NCI-H187 (cell line): ENCODE measurements around the gene ABCB10.
A peak's percentile ranks its signal among the peaks of the same experiment; 100 is the strongest.
"Not testable (repeated sequence)": the region's sequence is repeated elsewhere in the genome, so short reads cannot be mapped to it uniquely, and the experiment has no call there.

ENCODE experiments used
- DNase-seq, 2 experiments: peaks; one replicate each; lab custom pipeline; 2025; lab: John Stamatoyannopoulos, UW

Gene ABCB10

GRCh38 chr1:229536982-229537381, 21.5 kb downstream of the ABCB10 start:
- no peak for DNase-seq

- DNase-seq = no peak
Measured at GRCh38 chr1:229535230-229535629, 23.3 kb downstream of the ABCB10 start.

- no peak for DNase-seq
Measured at GRCh38 chr1:229531326-229531725, 27.2 kb downstream of the ABCB10 start.

- no peak for DNase-seq
Measured at GRCh38 chr1:229529639-229530038, 28.9 kb downstream of the ABCB10 start.

- DNase-seq = no peak
Measured at GRCh38 chr1:229526695-229527094, 31.8 kb downstream of the ABCB10 start.

GRCh38 chr1:229523052-229523451, 35.5 kb downstream of the ABCB10 start:
- DNase-seq = no peak

GRCh38 chr1:229514578-229515275, 43.8 kb downstream of the ABCB10 start:
- DNase-seq = peak in 1 of 2 experiments; percentile 51

GRCh38 chr1:229511625-229512024, 46.9 kb downstream of the ABCB10 start:
- DNase-seq = not testable (repeated sequence)

- DNase-seq = not testable (repeated sequence)
Measured at GRCh38 chr1:229511201-229511600, 47.3 kb downstream of the ABCB10 start.

- DNase-seq = no peak
Measured at GRCh38 chr1:229509576-229509975, 48.9 kb downstream of the ABCB10 start.

GRCh38 chr1:229508823-229509337, 49.6 kb downstream of the ABCB10 start:
- no peak for DNase-seq

- peak; percentile 88 to 92 for DNase-seq
Measured at GRCh38 chr1:229507951-229508822, 50.3 kb downstream of the ABCB10 start, which contains the start of gene NUP133. NUP133 (minus strand) TSS chr1:229508341; CDS start chr1:229508249, 92 bp downstream.

- no peak for DNase-seq
Measured at GRCh38 chr1:229507502-229507901, 51.0 kb downstream of the ABCB10 start.

- DNase-seq = no peak
Measured at GRCh38 chr1:229506633-229507032, 51.9 kb downstream of the ABCB10 start.

- no peak for DNase-seq
Measured at GRCh38 chr1:229495782-229496181, 62.7 kb downstream of the ABCB10 start.

GRCh38 chr1:229487181-229487580, 71.3 kb downstream of the ABCB10 start:
- DNase-seq = no peak

GRCh38 chr1:229485318-229485717, 73.2 kb downstream of the ABCB10 start:
- no peak for DNase-seq

GRCh38 chr1:229482511-229482910, 76.0 kb downstream of the ABCB10 start:
- no peak for DNase-seq

- DNase-seq = no peak
Measured at GRCh38 chr1:229480495-229480894, 78.0 kb downstream of the ABCB10 start.

- DNase-seq = no peak
Measured at GRCh38 chr1:229479660-229480399, 78.7 kb downstream of the ABCB10 start.

- no peak for DNase-seq
Measured at GRCh38 chr1:229478852-229479251, 79.7 kb downstream of the ABCB10 start.

GRCh38 chr1:229475859-229476258, 82.6 kb downstream of the ABCB10 start:
- DNase-seq = not testable (repeated sequence)
